GM23248 (cell line): ENCODE results near the gene CALN1. TPM values are rescaled to one million over a fixed set of nuclear protein-coding genes. Genes with fewer than 3 reads are reported as not detected.

Source experiments
- DNase-seq: peaks from one replicate; pipeline ENCODE4 v3.0.0-alpha.2; 2015
- H2AFZ ChIP-seq: fragments of 200-600 bp; sonication (generic); 2 replicates; pipeline ENCODE4 v1.6.1; 2016; ENCODE audit warnings: antibody characterized with exemption
- H3F3A ChIP-seq: fragments of 200-600 bp; sonication (generic); 2 replicates; pipeline ENCODE4 v1.6.1; 2016; ENCODE audit warnings: mild to moderate bottlenecking, antibody characterized with exemption, mixed run types; ENCODE audit not compliant: insufficient read depth
- H3K27ac ChIP-seq: fragments of 200-600 bp; sonication (generic); 2 replicates; pipeline ENCODE4 v1.5.1; 2016; ENCODE audit warnings: mild to moderate bottlenecking
- H3K27me3 ChIP-seq: fragments of 200-600 bp; sonication (generic); replicated peaks from 2 replicates; pipeline ENCODE4 v1.6.1; 2016; ENCODE audit warnings: mild to moderate bottlenecking; ENCODE audit not compliant: insufficient read depth
- H3K36me3 ChIP-seq: fragments of 200-600 bp; sonication (generic); 2 replicates; pipeline ENCODE4 v1.6.1; 2016; ENCODE audit warnings: low read depth, mild to moderate bottlenecking
- H3K4me1 ChIP-seq: fragments of 200-600 bp; sonication (generic); 2 replicates; pipeline ENCODE4 v1.6.1; 2016; ENCODE audit warnings: mild to moderate bottlenecking; ENCODE audit not compliant: insufficient read depth
- H3K4me2 ChIP-seq: fragments of 200-600 bp; sonication (generic); one replicate; pipeline ENCODE4 v1.6.1; 2016; ENCODE audit warnings: mild to moderate bottlenecking; ENCODE audit not compliant: unreplicated experiment
- H3K4me3 ChIP-seq: fragments of 200-600 bp; sonication (generic); 2 replicates; pipeline ENCODE4 v1.5.1; 2016; ENCODE audit warnings: mild to moderate bottlenecking
- H3K79me2 ChIP-seq: fragments of 200-600 bp; sonication (generic); 2 replicates; pipeline ENCODE4 v1.6.1; 2016; ENCODE audit warnings: mild to moderate bottlenecking; ENCODE audit not compliant: insufficient read depth
- H3K9ac ChIP-seq: fragments of 200-600 bp; sonication (generic); 2 replicates; pipeline ENCODE4 v1.6.1; 2016; ENCODE audit warnings: mild to moderate bottlenecking
- H3K9me2 ChIP-seq: fragments of 200-600 bp; sonication (generic); 2 replicates; pipeline ENCODE4 v1.6.1; 2016; ENCODE audit warnings: mixed run types, mild to moderate bottlenecking, moderate library complexity; ENCODE audit not compliant: insufficient read depth
- H3K9me3 ChIP-seq: fragments of 200-600 bp; sonication (generic); one replicate; pipeline ENCODE4 v1.6.1; 2017; ENCODE audit warnings: low read depth
- H4K20me1 ChIP-seq: fragments of 200-600 bp; sonication (generic); 2 replicates; pipeline ENCODE4 v1.6.0; 2016; ENCODE audit not compliant: insufficient read depth
- EZH2 ChIP-seq: fragments of 200-600 bp; sonication (generic); IDR thresholded peaks from 2 replicates; pipeline ENCODE4 v1.6.1; 2018; ENCODE audit warnings: antibody characterized with exemption, mild to moderate bottlenecking; ENCODE audit not compliant: insufficient read depth, poor library complexity, severe bottlenecking
- EZH2phosphoT487 ChIP-seq: fragments of 200-600 bp; sonication (generic); IDR thresholded peaks from 2 replicates; pipeline ENCODE4 v1.6.1; 2018; ENCODE audit warnings: antibody characterized with exemption, moderate library complexity, mild to moderate bottlenecking, low read depth; ENCODE audit not compliant: insufficient read depth
- WGBS, 2 experiments: methylation state at CpG; one replicate each; pipeline ENCODE4 v1.1.6; 2015 to 2017; ENCODE audit warnings: low lambda C conversion rate in 2 of 2, low coverage in 1 of 2; ENCODE audit errors: missing lambda C conversion rate in 2 of 2; 5-methylcytosine and 5-hydroxymethylcytosine counted together
- in situ Hi-C: fragments of 300-500 bp; cut with MboI; formaldehyde crosslinking; loops from 2 replicates; pipeline ENCODE4 v1.15.0; 2020
- polyA plus RNA-seq: library from polyadenylated mRNA; unstranded; fragments of >200 nt; fragmentation: Nextera tagmentation; extraction: Ambion mirVana; gene quantifications from 2 replicates; pipeline ENCODE4 v1.2.1, GENCODE V29; 2016
- total RNA-seq: library from RNA; depleted of rRNA; stranded (reverse); fragments of >200 nt; shearing (Covaris generic); gene quantifications from 2 replicates; pipeline ENCODE4 v1.2.3, GENCODE V29; 2014

Gene CALN1
- total and polyA plus RNA-seq, 2 experiments from 2014 or later, result not detected

DNA sequence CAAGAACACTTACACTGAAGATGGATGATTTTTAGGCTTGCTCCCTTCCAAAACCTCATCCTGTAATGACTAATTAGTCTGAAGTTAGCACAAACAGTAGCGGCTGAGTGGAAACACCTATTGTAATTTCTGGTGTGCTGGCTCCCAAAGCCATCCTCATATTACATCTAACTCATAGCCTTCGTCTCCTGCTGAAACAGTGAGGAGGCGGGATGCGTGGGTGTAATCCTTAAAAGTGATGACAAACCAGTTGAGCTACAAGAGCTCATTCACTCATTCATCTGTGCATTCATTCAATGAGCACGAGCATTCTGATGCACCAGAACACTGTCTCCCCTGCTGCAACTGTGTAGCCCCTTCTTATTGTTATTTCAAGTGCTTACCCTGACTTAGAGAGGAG lies 235.3 kb downstream of the CALN1 start:
- Histone ChIP-seq H3K9me2 (no peaks in the 10 kb centered on the region), H3K4me2 (no peak overlapping the region), H4K20me1 (no peaks in the 10 kb centered on the region), H3K36me3 (no peaks in the 10 kb centered on the region), H3K27ac (no peak overlapping the region), H3F3A (no peaks in the 10 kb centered on the region), H2AFZ (no peak overlapping the region), H3K9ac (no peak overlapping the region), H3K4me1 (no peaks in the 10 kb centered on the region), H3K4me3 (no peak overlapping the region), H3K9me3 (no peaks in the 10 kb centered on the region), H3K79me2 (no peaks in the 10 kb centered on the region), H3K27me3 (no peaks in the 10 kb centered on the region)
- DNase-seq, result no peak
- TF ChIP-seq EZH2 (no peak), EZH2phosphoT487 (no peak)
- in situ Hi-C loops, result no loop called here
- WGBS, 2 experiments, result 33 to 39% methylated on average over 5 of the region's 5 CpGs

DNA sequence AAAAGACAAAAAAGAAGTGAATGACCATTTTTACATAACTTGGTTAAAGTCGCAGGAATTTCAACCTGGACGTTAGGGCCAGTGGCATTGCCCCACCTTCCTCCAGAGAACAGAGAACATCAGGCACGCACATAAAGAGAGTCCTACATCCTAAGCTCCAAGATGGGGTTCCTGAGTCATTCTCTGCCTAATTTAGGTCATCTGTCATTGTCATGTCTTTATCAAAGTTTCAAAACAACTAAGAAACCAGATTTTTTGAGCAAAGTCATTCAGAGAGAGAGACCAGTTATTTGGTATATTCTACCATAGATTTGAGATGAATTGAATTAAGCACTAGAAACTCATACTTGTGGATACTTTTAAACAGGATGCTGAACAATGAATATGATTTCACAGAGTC lies 241.7 kb downstream of the CALN1 start:
- no peak for DNase-seq
- Histone ChIP-seq H3K4me3 (no peak overlapping the region), H3K9ac (no peak overlapping the region), H3K4me2 (no peak overlapping the region), H4K20me1 (no peaks in the 10 kb centered on the region), H3F3A (no peaks in the 10 kb centered on the region), H3K79me2 (no peaks in the 10 kb centered on the region), H3K9me3 (no peaks in the 10 kb centered on the region), H3K36me3 (no peaks in the 10 kb centered on the region), H3K9me2 (no peaks in the 10 kb centered on the region), H3K27me3 (no peaks in the 10 kb centered on the region), H2AFZ (no peak overlapping the region), H3K4me1 (no peaks in the 10 kb centered on the region), H3K27ac (no peak overlapping the region)
- in situ Hi-C loops, result no loop called here
- 21 to 28% methylated on average over 3 of the region's 3 CpGs for WGBS, 2 experiments
- TF ChIP-seq EZH2, result no peak
- no peak for TF ChIP-seq EZH2phosphoT487

DNA sequence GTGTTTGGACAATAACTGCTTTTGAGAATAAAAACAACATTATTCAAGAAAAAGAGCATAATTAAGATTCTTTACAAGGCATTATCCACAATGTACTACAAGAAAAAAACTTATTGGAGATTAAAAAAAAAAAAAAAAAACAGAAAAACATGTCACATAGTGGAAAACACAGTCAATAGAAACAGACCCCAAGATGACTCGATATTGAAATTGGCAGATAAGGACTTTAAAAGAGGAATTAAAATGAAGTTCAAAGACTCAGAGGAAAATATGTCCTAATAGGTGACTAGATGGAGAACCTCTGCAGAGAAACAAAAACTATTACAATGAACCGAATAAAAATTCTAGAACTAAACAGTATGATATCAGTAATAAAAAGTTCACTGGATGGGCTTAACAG lies 248.9 kb downstream of the CALN1 start:
- no peaks in the 10 kb centered on the region for H3K4me1 ChIP-seq
- no peaks in the 10 kb centered on the region for H3K79me2 ChIP-seq
- H3K27ac ChIP-seq, result no peak overlapping the region
- H4K20me1 ChIP-seq, result no peaks in the 10 kb centered on the region
- 15 to 16% methylated on average over 2 of the region's 2 CpGs for WGBS, 2 experiments
- no peaks in the 10 kb centered on the region for H3K36me3 ChIP-seq
- H3K4me2 ChIP-seq, result no peak overlapping the region
- H3K9me2 ChIP-seq, result no peaks in the 10 kb centered on the region
- DNase-seq, result no peak
- no peaks in the 10 kb centered on the region for H3K9me3 ChIP-seq
- no peak overlapping the region for H3K9ac ChIP-seq
- in situ Hi-C loops, result no loop called here
- no peak overlapping the region for H2AFZ ChIP-seq
- no peak overlapping the region for H3K4me3 ChIP-seq
- H3F3A ChIP-seq, result no peaks in the 10 kb centered on the region
- TF ChIP-seq EZH2 (no peak), EZH2phosphoT487 (no peak)
- H3K27me3 ChIP-seq, result no peaks in the 10 kb centered on the region

DNA sequence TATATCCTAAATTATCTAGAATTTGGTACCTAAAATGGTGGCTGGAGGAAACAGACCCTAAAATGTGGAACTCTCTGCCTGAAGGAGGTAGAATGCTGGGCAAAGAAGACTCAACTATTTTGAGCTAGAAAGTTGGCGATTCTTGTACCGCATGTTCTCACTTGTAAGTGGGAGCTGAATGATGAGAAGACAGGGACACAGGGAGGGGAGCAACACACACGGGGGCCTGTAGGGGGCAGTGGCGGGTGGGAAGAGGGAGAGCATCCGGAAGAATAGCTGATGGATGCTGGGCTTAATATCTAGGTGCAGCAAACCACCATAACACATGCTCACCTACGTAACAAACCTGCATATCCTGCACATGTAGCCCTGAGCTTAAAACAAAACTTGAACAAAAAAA lies 250.6 kb downstream of the CALN1 start:
- no peak for DNase-seq
- Histone ChIP-seq H3K9me2 (no peaks in the 10 kb centered on the region), H3F3A (no peaks in the 10 kb centered on the region), H3K27me3 (no peaks in the 10 kb centered on the region), H3K4me1 (no peaks in the 10 kb centered on the region), H3K4me2 (no peak overlapping the region), H3K9me3 (no peaks in the 10 kb centered on the region), H3K79me2 (no peaks in the 10 kb centered on the region), H3K36me3 (no peaks in the 10 kb centered on the region), H3K27ac (no peak overlapping the region), H2AFZ (no peak overlapping the region), H3K9ac (no peak overlapping the region), H4K20me1 (no peaks in the 10 kb centered on the region), H3K4me3 (no peak overlapping the region)
- in situ Hi-C loops, result no loop called here
- no peak for TF ChIP-seq EZH2
- no peak for TF ChIP-seq EZH2phosphoT487
- 42 to 44% methylated on average over 6 of the region's 6 CpGs for WGBS, 2 experiments

DNA sequence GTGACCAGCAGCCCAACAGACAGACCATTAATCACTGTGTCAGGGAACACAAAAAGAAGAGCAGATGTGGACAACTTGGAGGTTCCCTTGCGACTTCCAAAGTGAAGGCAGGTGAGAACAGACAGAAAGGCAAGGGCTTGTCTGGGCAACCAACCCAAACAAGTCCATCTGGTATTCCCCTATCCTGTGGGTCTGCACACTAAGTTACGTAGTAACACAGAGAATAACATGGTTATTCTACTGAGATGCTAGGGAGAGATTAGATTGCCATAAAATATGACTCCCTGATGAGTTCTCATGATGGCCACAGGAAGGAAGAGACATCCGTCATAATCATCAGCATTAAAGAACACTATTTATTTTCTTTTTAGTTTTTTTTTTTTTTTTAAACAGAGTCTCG lies 252.2 kb downstream of the CALN1 start:
- Histone ChIP-seq H3K9me3 (no peaks in the 10 kb centered on the region), H3K27me3 (no peaks in the 10 kb centered on the region), H3K4me1 (no peaks in the 10 kb centered on the region), H3K9me2 (no peaks in the 10 kb centered on the region), H3K27ac (no peak overlapping the region), H4K20me1 (no peaks in the 10 kb centered on the region), H3K9ac (no peak overlapping the region), H3K4me3 (no peak overlapping the region), H3K4me2 (no peak overlapping the region), H3F3A (no peaks in the 10 kb centered on the region), H2AFZ (no peak overlapping the region), H3K36me3 (no peaks in the 10 kb centered on the region), H3K79me2 (no peaks in the 10 kb centered on the region)
- in situ Hi-C loops, result no loop called here
- no peak for TF ChIP-seq EZH2
- no peak for TF ChIP-seq EZH2phosphoT487
- DNase-seq, result no peak
- WGBS, 2 experiments, result 16 to 18% methylated on average over 4 of the region's 4 CpGs
